Mesendoderm (in vitro differentiated cells): ENCODE results near the gene MIOX.

Experiments used
- DNase-seq: peaks from one replicate; pipeline ENCODE4 v3.0.0; 2013
- H2AK5ac ChIP-seq: 2 replicates; pipeline ENCODE4 v1.6.1; 2013; ENCODE audit warnings: low read length, inconsistent platforms
- H2BK120ac ChIP-seq: 2 replicates; pipeline ENCODE4 v1.6.1; 2013; ENCODE audit warnings: low read depth, mild to moderate bottlenecking, low read length, moderate library complexity, mixed read lengths
- H2BK15ac ChIP-seq: replicated peaks from 2 replicates; pipeline ENCODE4 v1.6.1; 2013; ENCODE audit warnings: low read depth, mild to moderate bottlenecking, moderate library complexity
- H2BK5ac ChIP-seq: 2 replicates; pipeline ENCODE4 v1.6.1; 2013; ENCODE audit warnings: low read length, inconsistent platforms
- H3K18ac ChIP-seq: 2 replicates; pipeline ENCODE4 v1.6.1; 2013; ENCODE audit warnings: mild to moderate bottlenecking, low read length, mixed read lengths
- H3K23ac ChIP-seq: one replicate; pipeline ENCODE4 v1.6.1; 2013; ENCODE audit warnings: low read length
- H3K27ac ChIP-seq: 2 replicates; pipeline ENCODE4 v1.5.1; 2013; ENCODE audit warnings: low read depth, mild to moderate bottlenecking, inconsistent platforms, low read length, moderate library complexity
- H3K27me3 ChIP-seq: 2 replicates; pipeline ENCODE4 v1.6.1; 2013; ENCODE audit warnings: low read length, control low read depth, mild to moderate bottlenecking, inconsistent platforms; ENCODE audit not compliant: insufficient read depth, poor library complexity
- H3K36me3 ChIP-seq: 2 replicates; pipeline ENCODE4 v1.6.1; 2013; ENCODE audit warnings: low read length, inconsistent platforms; ENCODE audit not compliant: control insufficient read depth, insufficient read depth
- H3K4ac ChIP-seq: one replicate; pipeline ENCODE4 v1.6.1; 2013; ENCODE audit warnings: low read depth, mild to moderate bottlenecking, low read length, moderate library complexity
- H3K4me1 ChIP-seq: 2 replicates; pipeline ENCODE4 v1.6.1; 2013; ENCODE audit warnings: low read depth, low read length, inconsistent platforms; ENCODE audit not compliant: control insufficient read depth
- H3K4me2 ChIP-seq: 2 replicates; pipeline ENCODE4 v1.6.1; 2013; ENCODE audit warnings: low read length
- H3K4me3 ChIP-seq: 2 replicates; pipeline ENCODE4 v1.5.1; 2013; ENCODE audit warnings: mild to moderate bottlenecking, low read length
- H3K56ac ChIP-seq: one replicate; pipeline ENCODE4 v1.6.1; 2013; ENCODE audit warnings: low read length
- H3K79me1 ChIP-seq: 2 replicates; pipeline ENCODE4 v1.6.1; 2013; ENCODE audit warnings: low read length, inconsistent platforms
- H3K79me2 ChIP-seq: 2 replicates; pipeline ENCODE4 v1.6.1; 2013; ENCODE audit warnings: mild to moderate bottlenecking, low read length; ENCODE audit not compliant: control insufficient read depth, insufficient read depth
- H3K9ac ChIP-seq: 2 replicates; pipeline ENCODE4 v1.6.1; 2013; ENCODE audit warnings: low read length, inconsistent platforms
- H4K5ac ChIP-seq: one replicate; pipeline ENCODE4 v1.6.1; 2013; ENCODE audit warnings: low read length
- H4K8ac ChIP-seq: one replicate; pipeline ENCODE4 v1.6.1; 2013; ENCODE audit warnings: low read depth, mild to moderate bottlenecking, control low read depth, low read length, moderate library complexity
- WGBS: extraction: QIAGEN DNeasy Blood & Tissue Kit; methylation state at CpG from one replicate; pipeline ENCODE4 v1.1.7; 2013; ENCODE audit warnings: low lambda C conversion rate, missing lambda C conversion rate; ENCODE audit not compliant: insufficient coverage; ENCODE audit errors: extremely low coverage; 5-methylcytosine and 5-hydroxymethylcytosine counted together

MIOX gene

GRCh38 chr22:50488886-50489285 is 2.2 kb downstream of the MIOX start:
- H3K36me3 ChIP-seq, result no peaks in the 10 kb centered on the region
- no peak overlapping the region for H3K18ac ChIP-seq
- no peak overlapping the region for H2AK5ac ChIP-seq
- no CpG with 5 or more reads among the region's 19 CpGs for WGBS
- no peaks in the 10 kb centered on the region for H3K79me1 ChIP-seq
- H2BK15ac ChIP-seq, result no peak overlapping the region
- H4K8ac ChIP-seq, result no peak overlapping the region
- H2BK5ac ChIP-seq, result no peak overlapping the region
- H3K9ac ChIP-seq, result no peak overlapping the region
- H3K27ac ChIP-seq, result no peak overlapping the region
- H4K5ac ChIP-seq, result no peak overlapping the region
- H3K4me1 ChIP-seq, result no peaks in the 10 kb centered on the region
- H3K23ac ChIP-seq, result no peak overlapping the region
- no peaks in the 10 kb centered on the region for H3K27me3 ChIP-seq
- H3K4me3 ChIP-seq, result no peak overlapping the region
- no peaks in the 10 kb centered on the region for H3K79me2 ChIP-seq
- no peak overlapping the region for H2BK120ac ChIP-seq
- H3K56ac ChIP-seq, result no peak overlapping the region
- DNase-seq, result no peak
- no peak overlapping the region for H3K4ac ChIP-seq
- no peak overlapping the region for H3K4me2 ChIP-seq

GRCh38 chr22:50489363-50490243 is 2.9 kb downstream of the MIOX start:
- Histone ChIP-seq H2BK5ac (no peak overlapping the region), H2AK5ac (no peak overlapping the region), H3K18ac (no peak overlapping the region), H4K5ac (no peak overlapping the region), H3K79me2 (no peaks in the 10 kb centered on the region), H3K4me2 (no peak overlapping the region), H3K4ac (no peak overlapping the region), H3K4me3 (no peak overlapping the region), H4K8ac (no peak overlapping the region), H3K79me1 (no peaks in the 10 kb centered on the region), H2BK15ac (no peak overlapping the region), H3K23ac (no peak overlapping the region), H3K27me3 (no peaks in the 10 kb centered on the region), H3K36me3 (no peaks in the 10 kb centered on the region), H3K56ac (no peak overlapping the region), H3K27ac (no peak overlapping the region), H2BK120ac (no peak overlapping the region), H3K4me1 (no peaks in the 10 kb centered on the region), H3K9ac (no peak overlapping the region)
- no peak for DNase-seq
- no CpG with 5 or more reads among the region's 31 CpGs for WGBS

GRCh38 chr22:50490531-50491308 is 4.1 kb downstream of the MIOX start:
- Histone ChIP-seq H3K79me1 (no peaks in the 10 kb centered on the region), H3K27ac (no peak overlapping the region), H3K4me1 (no peaks in the 10 kb centered on the region), H3K36me3 (no peaks in the 10 kb centered on the region), H3K4me2 (no peak overlapping the region), H3K56ac (no peak overlapping the region), H2BK5ac (no peak overlapping the region), H3K79me2 (no peaks in the 10 kb centered on the region), H3K4ac (no peak overlapping the region), H2AK5ac (no peak overlapping the region), H3K18ac (no peak overlapping the region), H2BK120ac (no peak overlapping the region), H3K4me3 (no peak overlapping the region), H2BK15ac (no peak overlapping the region), H4K5ac (no peak overlapping the region), H4K8ac (no peak overlapping the region), H3K9ac (no peak overlapping the region), H3K23ac (no peak overlapping the region), H3K27me3 (no peaks in the 10 kb centered on the region)
- no peak for DNase-seq
- no CpG with 5 or more reads among the region's 27 CpGs for WGBS

GRCh38 chr22:50497093-50497492 is 10.4 kb downstream of the MIOX start:
- Histone ChIP-seq H3K18ac (no peak overlapping the region), H2AK5ac (no peak overlapping the region), H3K79me1 (no peaks in the 10 kb centered on the region), H3K36me3 (no peaks in the 10 kb centered on the region), H2BK120ac (no peak overlapping the region), H3K4me3 (no peak overlapping the region), H3K79me2 (no peaks in the 10 kb centered on the region), H2BK5ac (no peak overlapping the region), H2BK15ac (no peak overlapping the region), H4K5ac (no peak overlapping the region), H3K23ac (no peak overlapping the region), H3K27me3 (no peaks in the 10 kb centered on the region), H4K8ac (no peak overlapping the region), H3K4me1 (no peaks in the 10 kb centered on the region), H3K4ac (no peak overlapping the region), H3K56ac (no peak overlapping the region), H3K4me2 (no peak overlapping the region), H3K27ac (no peak overlapping the region), H3K9ac (no peak overlapping the region)
- no CpG with 5 or more reads among the region's 6 CpGs for WGBS
- DNase-seq, result no peak

- H3K79me2 ChIP-seq, result no peaks in the 10 kb centered on the region
- H3K4ac ChIP-seq, result no peak overlapping the region
- no peak overlapping the region for H4K5ac ChIP-seq
- no peak overlapping the region for H3K23ac ChIP-seq
- H3K27ac ChIP-seq, result no peak overlapping the region
- no peak overlapping the region for H2BK5ac ChIP-seq
- H3K18ac ChIP-seq, result no peak overlapping the region
- H4K8ac ChIP-seq, result no peak overlapping the region
- H3K4me1 ChIP-seq, result no peaks in the 10 kb centered on the region
- no peaks in the 10 kb centered on the region for H3K36me3 ChIP-seq
- no peaks in the 10 kb centered on the region for H3K27me3 ChIP-seq
- H3K56ac ChIP-seq, result no peak overlapping the region
- H2BK120ac ChIP-seq, result no peak overlapping the region
- H3K79me1 ChIP-seq, result no peaks in the 10 kb centered on the region
- no peak overlapping the region for H2BK15ac ChIP-seq
- no peak overlapping the region for H3K9ac ChIP-seq
- no peak overlapping the region for H2AK5ac ChIP-seq
- H3K4me2 ChIP-seq, result no peak overlapping the region
- H3K4me3 ChIP-seq, result no peak overlapping the region
- peak; percentile 85 for DNase-seq
- WGBS, result no CpG with 5 or more reads among the region's 13 CpGs
Measured at GRCh38 chr22:50498322-50498890, 11.7 kb downstream of the MIOX start.
